Activated CD4-positive, alpha-beta T cell treated with anti-CD3 and anti-CD28 coated beads, Interleukin-2, Interleukin-4, amounts not matched to agents 100 ng/mL and 50 ng/mL, durations not matched to agents 16 hours and 8 hours (primary cell): Measurements from ENCODE around the gene VAPA.

ENCODE experiments used
- DNase-seq: peaks from one replicate; pipeline ENCODE4 v3.0.0-alpha.2; 2020; ENCODE audit warnings: low spot score

Gene VAPA

DNA sequence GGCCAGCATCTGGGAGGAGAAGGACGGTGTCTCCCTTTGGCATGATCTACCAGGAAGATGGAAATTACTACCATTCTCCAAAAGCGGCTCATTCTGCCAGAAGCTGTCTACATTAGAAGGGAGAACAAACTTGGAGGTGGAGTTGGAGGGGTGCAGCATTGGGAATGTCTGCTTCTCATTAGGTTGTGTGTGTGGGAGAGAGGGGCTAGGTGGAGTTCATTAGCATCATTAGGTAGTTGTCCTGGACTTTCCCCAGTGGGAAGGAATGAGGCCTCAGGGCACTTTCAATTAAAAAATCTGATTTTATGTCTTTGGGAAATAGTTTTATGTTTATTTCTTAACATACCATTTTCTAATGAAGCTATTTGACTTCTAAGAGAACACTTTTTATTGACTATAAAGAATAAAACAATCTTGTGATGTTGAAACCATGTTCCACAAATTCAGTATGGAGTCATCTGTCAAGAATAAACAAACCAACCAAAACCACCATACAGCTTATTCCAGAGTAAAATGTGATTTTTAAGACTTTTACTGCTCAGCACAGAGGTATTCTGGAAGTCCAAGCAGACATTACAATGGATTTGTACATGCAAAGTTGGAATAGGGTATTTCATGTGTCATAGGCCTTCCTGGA lies 60.6 kb downstream of the VAPA start:
- no peak for DNase-seq

DNA sequence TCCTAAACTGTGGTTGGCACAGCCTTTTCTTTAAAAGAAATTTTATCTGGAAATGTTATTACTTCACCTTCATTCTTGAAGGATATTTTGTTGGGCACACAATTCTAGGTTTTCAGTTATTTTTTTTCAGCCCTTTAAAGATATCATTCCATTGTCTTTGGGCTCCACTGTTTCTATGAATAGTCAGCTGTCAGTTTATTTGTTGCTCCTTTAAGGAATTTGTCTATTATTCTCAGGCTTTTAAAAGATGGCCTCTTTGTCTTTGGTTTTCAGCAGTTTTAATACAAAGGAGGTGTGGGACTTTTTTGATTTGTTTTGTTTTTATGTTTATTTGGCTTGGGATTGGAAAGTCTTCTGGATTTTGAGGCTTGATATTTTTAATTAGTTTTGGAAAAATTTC lies 61.8 kb downstream of the VAPA start:
- DNase-seq: no peak

GRCh38 chr18:9982711-9983110 lies 68.9 kb downstream of the VAPA start:
- DNase-seq: no peak

- no peak for DNase-seq
Measured at GRCh38 chr18:9984080-9984479, 70.3 kb downstream of the VAPA start.

DNA sequence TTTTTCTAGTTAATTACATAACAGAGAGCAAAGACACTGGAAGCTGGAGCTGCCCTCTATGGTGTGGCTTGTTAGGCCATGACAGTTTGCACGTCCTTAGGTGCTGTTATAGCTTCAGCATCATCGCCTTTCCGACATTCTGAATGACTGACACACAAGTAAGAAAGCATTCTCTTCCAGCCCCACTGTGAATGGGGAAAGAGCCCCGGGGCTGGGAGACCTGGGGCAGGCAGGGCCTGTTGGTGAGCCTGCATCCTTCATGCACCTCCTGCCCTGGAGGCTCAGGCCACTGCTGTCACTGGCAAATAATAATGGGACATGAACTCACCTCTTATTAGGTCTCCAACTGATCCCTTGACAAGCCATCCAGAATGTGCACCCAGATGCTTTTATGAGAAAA lies 71.8 kb downstream of the VAPA start:
- DNase-seq: no peak

- no peak for DNase-seq
Measured at GRCh38 chr18:9986156-9986930, 72.5 kb downstream of the VAPA start.

GRCh38 chr18:9987345-9987744 lies 73.5 kb downstream of the VAPA start:
- DNase-seq: no peak

DNA sequence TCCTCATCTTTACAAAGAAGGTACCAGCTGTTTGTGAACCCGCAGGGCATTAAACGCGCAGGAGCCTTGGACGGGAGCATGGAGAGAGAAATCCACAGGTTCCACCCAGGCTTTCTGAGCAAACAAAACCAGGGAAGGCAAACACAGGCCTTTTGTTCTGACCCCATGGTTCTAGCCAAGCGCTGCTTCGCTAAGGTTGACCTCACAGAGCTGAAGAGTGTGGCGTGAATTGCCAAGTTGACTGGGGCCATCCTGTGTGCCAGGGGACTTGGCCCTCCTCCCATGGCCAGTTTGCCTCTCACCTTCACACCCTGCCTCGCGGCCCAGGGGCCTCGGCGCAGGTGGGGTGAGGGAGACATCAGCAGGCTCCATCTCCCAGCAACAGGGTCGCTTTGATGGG lies 74.1 kb downstream of the VAPA start:
- no peak for DNase-seq

GRCh38 chr18:9988665-9989064 lies 74.8 kb downstream of the VAPA start:
- no peak for DNase-seq

- DNase-seq: no peak
Measured at GRCh38 chr18:9989481-9989880, 75.7 kb downstream of the VAPA start.

DNA sequence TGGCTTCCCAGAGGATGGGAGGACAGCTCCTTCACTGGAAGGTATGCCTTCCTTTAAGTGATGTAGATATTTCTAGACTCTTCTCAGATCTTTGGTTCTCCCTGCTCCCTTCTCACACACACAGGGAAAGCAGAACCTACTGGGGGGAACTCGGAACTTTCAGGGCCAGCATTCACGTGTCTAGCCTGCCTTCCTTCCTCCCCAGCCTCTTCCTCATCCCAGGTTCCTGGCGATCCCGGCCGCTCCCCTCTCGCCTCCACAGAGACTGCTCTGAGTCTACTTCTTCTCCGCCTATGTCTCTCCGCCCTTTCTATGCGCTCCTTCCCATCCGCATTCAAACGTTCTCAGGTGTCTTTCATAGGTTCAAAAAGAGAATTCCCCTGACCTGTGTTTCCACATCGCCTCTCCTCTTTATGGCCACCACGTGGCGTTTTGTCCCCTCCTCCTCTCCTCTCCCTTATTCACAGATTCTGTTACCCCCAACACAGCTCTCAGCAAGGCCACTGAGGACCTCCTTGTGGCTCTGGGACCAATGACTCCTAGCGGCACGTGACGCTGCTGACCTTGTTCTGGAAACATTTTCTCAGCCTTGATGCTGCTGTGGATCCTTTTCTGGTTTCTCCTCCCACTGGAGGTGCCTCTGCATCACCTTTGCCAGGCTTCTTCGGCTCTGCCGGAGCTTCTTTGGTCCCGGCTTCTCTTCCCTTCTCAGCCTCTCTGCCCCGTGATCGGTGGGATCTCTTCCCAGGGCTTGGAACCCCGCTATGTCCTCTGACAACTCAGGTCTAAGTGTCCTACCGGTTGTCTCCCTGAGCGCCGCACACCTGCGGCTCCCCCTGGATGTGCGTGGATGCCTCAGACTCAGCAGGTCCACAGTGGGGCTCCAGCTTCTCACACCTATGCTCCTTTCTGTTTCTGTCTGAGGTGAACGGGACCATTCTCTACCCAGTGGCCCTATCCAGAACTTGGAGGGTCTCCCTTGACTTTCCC lies 77.5 kb downstream of the VAPA start:
- DNase-seq: no peak

- DNase-seq: no peak
Measured at GRCh38 chr18:9992300-9992972, 78.6 kb downstream of the VAPA start.

- DNase-seq: no peak
Measured at GRCh38 chr18:9992973-9993520, 79.2 kb downstream of the VAPA start.

DNA sequence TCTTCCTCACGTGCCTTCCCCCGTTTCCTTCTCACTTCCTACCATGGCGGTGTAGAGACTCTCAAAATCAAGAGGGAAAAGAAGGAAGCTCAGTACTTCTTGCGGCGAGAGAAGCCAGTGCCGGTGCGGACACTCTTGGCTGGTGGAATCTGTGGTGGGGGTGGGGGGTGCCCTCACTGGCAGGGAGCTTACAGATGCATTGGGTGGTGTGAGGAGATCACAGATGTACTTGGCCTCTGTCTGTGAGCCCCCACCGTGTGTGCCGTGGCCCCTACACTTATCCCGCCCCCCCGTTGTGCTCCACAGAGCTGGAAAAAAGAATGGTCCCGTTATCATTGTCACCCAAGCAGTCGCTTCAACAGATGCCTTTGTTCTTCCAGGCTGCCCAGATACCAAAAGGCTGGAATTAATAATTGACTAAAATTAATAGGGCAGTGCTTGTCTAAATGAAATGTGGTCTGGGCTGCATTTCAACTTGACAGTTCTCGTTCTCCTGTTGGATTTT lies 79.8 kb downstream of the VAPA start:
- no peak for DNase-seq

DNA sequence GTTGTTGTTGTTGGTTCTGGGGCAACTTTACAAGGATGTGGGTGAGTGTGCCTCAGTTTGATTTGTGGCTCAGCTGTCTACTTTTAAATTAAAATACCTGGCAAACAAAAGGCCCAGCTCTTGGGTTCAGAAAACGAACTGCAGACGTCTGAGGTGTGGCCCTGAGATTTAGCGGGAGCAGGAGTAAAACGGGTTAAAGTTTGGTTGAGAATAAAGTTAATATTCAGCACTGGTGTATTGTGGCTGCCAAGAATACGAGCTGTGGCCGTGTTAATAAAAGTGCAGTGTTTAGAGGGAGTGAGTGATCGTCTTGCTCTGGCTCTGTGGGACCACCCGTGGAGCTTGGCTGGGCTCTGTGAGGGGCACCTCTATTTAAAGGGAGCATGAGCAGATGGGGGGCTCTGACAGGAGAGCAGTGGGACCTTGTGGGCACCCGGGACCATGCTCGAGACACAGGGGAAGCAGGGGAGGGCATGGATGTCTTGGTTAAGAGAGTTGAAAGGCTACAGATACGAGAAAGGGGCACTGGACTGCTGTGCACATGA lies 80.3 kb downstream of the VAPA start:
- DNase-seq: no peak

DNA sequence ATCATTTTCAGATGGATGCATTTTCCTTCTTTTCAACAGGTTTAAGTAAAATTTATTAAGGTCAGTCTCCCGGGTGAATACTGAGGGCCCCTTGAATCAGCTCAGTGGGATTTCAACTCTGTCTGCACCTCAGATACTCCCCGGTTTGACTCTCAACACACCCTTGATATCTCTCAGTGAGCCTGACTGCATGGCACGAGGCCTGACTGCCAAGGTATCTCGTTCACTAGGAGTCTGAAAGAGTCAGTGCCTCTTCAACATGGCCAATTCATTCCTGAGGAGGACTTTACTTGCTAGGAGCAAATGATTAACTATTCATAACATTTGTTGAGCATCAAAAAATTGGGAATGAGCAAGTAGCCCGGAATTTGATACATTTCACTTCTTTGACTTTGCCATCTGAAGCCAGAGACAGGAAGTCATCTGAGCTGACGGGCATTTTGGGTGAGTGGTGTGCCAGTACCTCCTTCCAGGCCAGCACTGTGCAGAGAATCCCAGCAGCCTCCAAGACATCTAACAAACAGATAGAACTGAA lies 81.0 kb downstream of the VAPA start:
- no peak for DNase-seq

DNA sequence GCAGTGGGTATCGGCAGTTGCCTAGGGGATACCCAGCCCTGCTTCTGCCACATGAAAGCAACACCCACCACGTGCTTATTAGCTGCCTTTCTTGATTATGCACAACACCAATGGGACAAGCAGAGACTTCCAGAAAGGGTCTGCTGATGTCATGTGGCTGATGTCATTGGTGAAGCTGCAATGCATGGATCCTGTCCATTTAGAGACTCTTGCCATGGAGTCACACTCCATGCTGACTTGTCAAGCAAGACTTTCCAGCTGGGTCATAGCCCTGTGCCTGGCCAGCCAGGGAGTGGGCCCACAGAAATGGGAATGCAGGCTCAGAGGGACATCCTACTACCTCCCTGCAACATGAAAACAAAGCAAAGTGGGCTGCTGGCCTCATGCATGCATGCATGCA lies 81.8 kb downstream of the VAPA start:
- DNase-seq: no peak

DNA sequence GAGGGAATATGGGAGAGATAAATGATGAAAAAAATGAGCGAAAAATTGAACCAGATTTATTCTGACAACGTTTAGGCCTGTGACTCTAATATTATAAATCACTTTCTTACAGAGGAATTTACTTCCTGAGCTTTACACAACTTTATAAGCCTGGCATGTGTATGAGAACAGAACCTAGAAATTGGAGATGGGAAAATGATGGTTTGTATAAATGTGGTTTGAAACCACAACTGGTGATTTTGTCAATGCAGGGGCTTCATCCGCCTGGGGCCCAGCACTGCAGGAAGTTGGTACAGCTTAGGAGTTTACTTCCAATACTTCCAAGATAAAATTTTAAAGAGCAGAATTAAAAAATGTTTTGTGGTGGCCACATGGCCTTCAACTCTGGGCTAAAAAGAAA lies 82.3 kb downstream of the VAPA start:
- DNase-seq: no peak

DNA sequence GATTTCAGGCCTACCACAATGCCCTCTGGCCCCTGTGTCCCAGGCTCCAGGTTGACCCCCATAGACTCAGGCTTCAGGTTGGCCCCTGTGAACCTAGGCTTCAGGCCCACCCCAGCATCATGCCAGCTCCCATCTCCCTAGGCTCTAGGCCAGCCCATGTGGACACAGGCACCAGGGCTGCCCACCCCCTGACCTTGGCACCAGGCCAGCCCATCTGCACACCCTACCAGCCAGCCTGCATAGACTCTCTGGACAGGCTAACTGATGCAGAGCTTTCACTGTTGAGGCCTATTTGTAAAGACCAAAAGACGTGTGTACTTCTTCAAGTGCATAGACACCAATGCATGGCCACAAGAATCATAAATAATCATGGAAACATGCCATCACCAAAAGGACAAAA lies 83.9 kb downstream of the VAPA start:
- no peak for DNase-seq

DNA sequence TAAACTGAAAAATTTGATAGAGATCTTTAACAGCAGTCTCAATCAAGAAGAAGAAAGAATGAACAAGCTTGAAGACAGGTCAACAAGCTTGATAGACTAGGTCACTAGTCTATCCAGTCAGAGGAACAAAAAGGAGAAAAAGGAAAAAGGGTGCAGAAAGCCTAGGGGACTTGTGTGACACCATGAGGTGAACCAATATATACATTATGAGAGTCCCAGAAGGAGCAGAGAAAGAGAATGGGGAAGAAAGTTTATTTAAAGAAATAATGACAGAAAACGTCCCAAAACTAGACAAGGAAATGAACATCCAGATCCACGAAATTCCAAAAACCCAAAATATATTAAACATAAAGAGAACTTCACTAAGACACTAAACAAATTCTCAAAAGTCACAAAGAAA lies 84.5 kb downstream of the VAPA start:
- DNase-seq: no peak

DNA sequence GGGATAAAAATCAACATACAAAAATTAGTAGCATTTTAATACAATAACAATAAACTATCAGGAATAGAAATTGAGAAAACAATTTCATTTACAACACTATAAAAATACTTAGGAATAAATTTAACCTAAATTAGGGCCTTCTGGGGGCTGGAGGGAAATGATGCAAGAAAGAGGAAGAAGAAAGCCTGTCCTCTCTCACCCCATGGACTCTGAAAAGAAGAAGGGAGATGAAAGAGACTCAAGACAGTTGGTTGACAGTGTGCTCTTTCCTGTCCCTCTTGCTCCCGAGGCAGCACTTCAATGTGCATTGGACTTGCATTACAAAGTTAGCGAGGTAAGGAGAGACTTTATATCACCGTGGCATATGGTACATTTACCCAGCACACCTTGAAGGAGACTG lies 88.5 kb downstream of the VAPA start:
- DNase-seq: no peak
